ENCODE results near the gene EDN3.

DNA sequence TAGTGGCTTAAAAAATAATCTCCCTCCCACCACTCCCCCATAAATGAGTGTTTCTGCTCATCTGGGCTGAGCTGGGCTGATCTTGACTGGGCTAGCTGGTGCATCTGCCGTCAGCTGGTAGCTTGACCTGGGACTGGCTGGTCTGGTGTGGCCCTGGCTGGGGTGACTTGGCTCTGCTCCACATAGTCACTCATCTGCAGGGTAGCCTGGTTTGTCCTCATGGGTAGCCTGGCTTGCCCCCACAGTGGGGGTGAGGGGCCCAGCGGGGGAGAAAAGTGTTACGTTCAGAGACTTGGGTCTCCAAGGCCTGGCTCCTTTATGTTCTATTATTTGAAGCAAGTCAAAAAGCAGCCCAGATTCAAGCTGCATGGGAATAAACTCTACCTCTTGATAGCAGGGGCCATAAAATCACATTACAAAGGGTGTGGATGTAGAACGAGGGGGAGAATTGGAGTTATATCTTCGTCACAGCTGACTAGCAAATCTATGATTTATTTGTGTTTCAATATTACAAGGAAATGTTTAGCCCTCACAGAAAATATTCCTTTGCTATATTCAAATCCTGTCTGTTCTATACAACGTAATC, 32.9 kb downstream of the EDN3 start:
- no peak for TF ChIP-seq ZNF274 (IDR thresholded peaks at IDR 0.05; ENCODE audit: borderline replicate concordance, extremely low read depth, low read length)
- TF ChIP-seq, protein P1, sequence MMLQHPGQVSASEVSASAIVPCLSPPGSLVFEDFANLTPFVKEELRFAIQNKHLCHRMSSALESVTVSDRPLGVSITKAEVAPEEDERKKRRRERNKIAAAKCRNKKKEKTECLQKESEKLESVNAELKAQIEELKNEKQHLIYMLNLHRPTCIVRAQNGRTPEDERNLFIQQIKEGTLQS (IDR thresholded peaks at IDR 0.05; ENCODE audit: insufficient read depth, low read depth, low read length) = no peak
- TF ChIP-seq, protein P2, sequence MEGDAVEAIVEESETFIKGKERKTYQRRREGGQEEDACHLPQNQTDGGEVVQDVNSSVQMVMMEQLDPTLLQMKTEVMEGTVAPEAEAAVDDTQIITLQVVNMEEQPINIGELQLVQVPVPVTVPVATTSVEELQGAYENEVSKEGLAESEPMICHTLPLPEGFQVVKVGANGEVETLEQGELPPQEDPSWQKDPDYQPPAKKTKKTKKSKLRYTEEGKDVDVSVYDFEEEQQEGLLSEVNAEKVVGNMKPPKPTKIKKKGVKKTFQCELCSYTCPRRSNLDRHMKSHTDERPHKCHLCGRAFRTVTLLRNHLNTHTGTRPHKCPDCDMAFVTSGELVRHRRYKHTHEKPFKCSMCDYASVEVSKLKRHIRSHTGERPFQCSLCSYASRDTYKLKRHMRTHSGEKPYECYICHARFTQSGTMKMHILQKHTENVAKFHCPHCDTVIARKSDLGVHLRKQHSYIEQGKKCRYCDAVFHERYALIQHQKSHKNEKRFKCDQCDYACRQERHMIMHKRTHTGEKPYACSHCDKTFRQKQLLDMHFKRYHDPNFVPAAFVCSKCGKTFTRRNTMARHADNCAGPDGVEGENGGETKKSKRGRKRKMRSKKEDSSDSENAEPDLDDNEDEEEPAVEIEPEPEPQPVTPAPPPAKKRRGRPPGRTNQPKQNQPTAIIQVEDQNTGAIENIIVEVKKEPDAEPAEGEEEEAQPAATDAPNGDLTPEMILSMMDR (IDR thresholded peaks at IDR 0.05; ENCODE audit: control extremely low read depth in 1 of 3, insufficient read depth in 1 of 3, low read depth in 1 of 3, low read length in 3 of 3) = no peak
